HG03139 (cell line): Measurements from ENCODE around the gene NXNL1.

Source experiments
- ATAC-seq: cut with Tn5 transposase; IDR thresholded peaks from one replicate; pipeline ENCODE4 v1.9.1; 2021; ENCODE audit not compliant: unreplicated experiment

Gene NXNL1

DNA sequence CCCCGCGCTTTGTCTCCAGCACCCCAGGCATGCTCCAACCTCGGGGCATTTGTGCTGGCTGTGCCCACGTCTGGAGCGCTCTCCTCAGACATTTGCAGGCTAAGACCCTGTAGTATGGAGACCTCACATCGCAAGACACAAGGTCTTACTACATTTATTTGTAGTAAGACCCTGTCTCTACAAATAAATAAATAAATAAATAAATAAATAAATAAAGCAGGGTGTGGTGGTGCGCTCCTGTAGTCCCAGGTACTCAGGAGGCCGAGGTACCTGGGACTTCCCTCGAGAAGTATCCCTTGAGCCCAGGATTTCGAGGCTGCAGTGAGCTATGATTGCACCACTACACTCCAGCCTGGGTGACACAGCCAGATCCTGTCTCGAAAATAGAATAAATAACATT is 4.6 kb downstream of the NXNL1 start:
- no peak for ATAC-seq

DNA sequence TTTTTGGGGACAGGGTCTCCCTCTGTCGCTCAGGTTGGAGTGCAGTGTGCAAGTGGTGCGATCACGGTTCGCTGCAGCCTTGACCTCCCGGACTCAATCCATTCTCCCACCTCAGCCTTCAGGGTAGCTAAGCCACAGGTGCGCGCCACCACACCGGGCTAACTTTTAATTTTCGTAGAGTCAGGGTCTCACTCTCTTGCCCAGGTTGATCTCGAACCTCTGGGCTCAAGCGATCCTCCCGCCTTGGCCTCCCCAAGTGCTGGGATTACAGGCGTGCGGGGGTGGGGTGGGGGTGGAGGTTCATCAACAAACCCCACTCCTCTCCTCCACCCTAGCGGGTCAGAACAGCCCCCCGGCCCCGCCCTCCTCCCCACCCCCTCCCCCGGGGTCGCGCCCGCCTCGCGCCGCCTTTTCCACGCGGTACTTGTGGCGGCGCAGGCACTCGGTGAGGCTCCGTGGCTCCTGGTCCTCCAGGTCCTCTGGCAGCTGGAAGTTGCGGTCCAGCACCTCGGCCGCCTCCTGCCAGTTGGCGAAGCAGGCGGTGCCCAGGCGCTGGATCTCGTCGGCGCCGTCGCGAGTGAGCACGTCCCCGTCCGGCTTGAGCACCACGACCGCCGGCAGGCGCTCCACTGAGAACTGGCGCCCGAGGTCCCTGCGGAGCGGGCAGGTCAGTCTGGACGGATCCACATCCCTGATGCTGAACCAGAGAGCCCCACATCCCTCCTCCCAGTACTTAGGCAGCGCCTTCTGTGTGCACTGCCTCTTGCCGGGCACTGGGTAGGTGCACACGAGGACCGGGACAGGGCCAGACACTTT is 5.2 kb downstream of the NXNL1 start:
- no peak for ATAC-seq

DNA sequence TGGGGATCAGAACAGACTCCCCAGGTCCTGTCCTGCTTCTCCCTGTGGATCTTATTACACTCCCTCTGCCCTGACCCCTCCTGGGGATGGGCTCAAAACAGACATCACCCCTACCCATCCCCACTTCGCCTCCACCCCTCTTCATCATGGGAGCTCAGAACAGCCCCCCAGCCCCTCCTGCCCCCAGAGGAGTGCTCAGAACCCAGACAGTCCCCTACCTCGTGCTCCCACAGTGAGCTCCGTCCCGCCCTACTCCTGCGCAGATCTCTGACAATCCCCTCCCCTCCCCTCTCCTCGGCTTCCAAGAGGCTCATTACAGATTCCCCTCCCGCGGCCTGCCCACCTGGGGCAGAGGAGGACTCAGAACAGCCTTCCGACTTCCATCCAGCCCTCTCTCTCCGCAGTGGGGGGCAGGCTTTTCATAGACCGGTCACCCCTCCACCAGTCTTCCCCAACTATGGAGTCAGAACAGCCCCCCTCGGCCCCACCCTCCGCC is 6.1 kb downstream of the NXNL1 start:
- ATAC-seq: no peak

DNA sequence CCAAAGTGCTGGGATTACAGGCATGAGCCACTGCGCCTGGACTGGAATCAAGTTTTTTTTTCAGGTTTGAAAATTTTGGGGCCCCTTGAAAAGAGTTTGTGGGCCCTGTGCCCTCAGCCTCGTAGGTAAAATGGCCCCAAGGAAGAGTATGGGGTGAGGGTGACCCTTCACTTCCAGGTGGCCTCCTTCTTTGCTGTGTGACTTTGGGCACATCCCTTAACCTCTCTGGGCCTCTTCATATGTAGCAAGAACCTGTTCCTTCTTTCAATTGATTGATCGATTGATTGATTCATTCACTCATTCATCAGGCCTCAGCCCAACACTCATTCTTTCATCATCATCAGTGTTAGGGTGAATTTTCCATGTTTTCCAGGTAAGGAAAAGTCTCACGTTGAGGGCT is 8.9 kb downstream of the NXNL1 start:
- no peak for ATAC-seq

DNA sequence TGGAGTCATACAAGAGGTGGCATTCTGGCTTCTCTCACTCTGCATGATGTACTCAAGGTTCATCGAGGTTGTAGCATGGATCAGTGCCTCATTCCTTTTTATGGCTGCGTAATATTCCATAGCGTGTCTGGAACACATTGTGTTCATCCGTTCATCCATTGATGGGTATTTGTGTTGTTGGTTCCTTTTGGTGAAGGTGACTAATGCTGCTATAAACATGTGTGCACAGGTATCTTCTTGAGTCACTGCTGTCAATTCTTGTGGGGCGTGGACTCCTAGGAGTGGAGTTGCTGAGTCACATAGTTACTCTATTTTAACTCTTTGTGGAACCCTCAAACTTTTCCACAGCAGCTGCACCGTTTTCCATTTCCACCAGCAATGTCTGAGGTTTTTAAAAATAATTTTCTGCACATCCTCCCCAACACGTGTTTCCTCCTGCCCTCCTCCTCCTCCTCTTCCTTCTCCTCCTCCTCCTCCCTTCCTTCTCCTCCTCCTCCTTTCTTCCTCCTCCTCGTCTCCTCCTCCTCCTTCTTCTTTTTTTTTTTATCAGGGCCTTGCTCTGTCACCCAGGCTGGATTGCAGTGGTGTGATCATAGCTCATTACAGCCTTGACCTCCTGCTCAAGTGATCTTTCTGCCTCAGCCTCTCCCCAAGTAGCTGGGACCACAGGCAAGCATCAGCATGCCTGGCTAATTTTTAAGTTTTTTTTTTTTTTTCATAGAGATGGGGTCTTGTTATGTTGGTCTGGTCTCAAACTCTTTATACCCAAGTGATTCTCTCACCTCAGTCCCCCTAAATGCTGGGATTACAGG is 10.3 kb downstream of the NXNL1 start:
- no peak for ATAC-seq

DNA sequence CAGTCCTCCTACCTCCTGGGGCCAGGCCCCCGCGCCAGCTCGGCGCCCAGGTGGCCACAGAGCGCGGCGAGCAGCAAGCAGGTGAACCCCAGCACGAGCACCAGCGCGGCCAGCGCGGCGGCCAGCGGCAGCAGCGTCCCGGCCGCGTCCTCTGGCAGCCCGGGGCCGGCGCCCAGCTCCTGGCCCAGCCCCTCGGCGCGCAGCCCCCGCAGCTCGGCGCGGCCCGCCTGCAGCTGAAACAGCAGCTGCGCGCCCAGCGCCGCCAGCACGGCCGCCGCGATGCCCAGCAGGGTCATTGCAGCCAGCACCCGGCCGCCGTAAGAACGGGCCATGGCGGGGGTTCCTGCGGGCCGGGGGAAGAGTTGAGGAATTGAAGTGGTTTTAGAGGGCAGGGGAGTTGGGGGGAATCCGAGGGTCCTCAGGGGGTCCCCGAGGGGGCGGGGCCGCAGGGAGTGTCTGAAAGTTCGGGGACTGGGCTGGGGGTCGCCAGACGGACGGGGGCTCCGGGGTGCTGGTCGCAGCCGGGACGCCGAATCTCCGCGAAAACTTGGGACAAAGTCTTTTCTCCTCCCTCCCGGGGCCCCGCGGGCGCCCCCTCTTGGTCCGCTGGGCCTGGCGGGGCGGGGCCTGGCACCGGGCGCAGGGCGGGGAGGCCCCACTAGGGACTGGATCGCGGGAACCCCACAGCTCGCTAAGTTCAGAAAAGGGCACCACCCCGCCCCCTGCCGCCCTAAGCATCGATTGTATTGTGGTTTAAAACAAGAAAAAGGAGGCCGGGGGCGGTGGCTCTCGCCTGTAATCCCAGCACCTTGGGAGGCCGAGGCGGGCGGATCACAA is 12.4 kb downstream of the NXNL1 start, which contains the start of gene TMEM221:
TSS of gene TMEM221 (minus strand) at position 538 of the 837 bp plus-strand sequence. CDS start at position 332, 206 bp downstream.
- no peak for ATAC-seq

DNA sequence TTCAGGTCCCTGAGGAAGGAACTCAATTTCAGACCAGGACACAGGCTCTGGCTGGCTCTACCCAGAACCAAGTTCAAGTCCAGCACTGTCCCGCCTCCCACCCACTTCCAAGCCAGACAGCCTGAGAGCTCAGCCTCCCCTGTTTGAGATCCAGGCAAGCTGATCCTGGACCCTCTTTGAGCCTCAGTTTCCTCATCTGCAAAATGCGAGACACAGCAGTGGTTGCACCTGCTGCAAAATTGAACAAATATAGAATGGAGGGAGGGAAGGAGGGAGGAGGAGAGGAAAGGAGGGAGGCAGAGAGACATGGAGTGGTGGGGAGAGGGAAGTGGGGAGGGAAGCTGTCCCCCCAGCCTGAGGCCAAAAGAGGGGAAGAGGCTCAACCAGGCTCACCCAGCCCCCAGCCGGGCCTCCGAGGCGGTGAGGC is 13.0 kb downstream of the NXNL1 start:
- ATAC-seq: no peak

DNA sequence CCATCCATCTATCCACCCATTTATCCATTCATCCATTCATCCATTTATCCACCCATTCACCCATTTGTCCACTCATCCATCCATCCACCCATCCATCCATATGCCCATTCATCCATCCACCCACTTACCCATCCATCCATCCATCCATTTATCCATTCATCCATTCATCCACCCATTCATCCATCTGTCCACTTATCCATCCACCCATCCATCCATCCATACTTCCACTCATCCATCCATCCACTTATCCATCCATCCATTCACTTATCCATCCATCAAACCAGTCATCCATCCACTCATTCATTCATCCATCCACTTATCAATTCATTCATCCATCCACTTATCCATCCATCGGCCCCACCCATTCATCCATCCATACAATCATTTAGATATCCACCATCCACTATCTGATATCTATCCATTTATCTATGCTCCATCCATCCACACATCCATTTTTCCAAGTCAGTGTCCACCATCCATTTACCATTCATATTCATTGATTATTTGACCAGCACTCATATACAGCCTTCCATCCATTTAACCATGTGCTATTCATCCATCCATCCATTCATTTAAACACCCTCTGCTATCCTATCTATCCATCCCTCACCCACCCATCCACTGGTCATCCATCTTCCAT is 15.1 kb downstream of the NXNL1 start:
- no peak for ATAC-seq

DNA sequence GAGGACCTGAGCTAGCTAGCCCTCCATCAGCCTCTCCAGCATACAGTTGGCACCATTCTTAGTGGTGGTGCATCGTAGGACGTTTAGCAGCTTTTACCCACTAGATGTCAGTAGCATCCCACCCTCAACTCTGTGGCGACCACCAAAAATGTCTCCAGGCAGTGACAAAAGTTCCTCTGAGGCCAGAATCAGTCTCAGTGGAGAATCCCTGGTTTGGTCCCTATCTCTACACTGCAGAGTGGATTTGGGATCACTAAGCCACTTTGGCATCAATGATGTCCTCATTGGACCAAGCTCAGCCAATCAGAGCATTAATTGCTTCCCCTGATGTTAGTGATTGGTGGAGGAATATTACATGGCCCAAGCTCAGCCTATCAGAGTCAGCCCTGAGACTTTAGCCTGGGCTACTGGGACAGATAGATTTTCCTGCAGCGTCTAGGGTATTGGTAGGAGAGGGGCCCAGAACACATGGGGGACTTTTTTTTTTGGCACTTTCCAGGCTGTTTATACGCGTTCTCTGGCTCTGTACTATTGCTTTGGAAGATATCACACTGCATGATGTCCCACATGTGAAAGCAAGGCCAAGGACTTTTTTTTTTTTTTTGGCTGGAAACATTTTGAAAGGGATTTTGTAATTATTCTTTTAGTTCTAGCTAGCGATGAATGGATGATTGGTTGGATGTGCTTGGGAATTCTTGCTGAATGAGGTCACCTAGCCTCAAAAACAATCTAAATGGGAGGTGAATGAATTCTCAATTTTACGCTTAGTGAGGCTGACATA is 19.3 kb downstream of the NXNL1 start:
- ATAC-seq: no peak

DNA sequence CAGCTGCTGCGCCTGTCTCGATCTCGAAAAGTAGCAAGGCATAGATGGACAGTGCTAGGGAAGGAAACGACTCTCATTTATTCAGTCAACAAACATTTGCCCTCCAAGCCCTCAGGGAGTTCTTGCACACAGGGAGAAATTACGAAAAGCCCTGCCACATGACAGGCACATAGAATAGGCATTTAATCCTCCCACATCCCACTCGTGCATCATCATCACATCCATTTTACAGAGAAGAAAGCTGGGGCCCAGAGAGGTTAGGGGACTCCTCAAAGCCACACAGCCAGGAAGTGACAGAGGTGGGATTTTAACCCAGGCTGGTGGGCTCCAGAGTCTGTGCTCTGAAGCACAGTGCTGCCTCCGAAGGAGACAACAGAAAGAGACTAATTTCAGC is 23.9 kb downstream of the NXNL1 start:
- no peak for ATAC-seq

DNA sequence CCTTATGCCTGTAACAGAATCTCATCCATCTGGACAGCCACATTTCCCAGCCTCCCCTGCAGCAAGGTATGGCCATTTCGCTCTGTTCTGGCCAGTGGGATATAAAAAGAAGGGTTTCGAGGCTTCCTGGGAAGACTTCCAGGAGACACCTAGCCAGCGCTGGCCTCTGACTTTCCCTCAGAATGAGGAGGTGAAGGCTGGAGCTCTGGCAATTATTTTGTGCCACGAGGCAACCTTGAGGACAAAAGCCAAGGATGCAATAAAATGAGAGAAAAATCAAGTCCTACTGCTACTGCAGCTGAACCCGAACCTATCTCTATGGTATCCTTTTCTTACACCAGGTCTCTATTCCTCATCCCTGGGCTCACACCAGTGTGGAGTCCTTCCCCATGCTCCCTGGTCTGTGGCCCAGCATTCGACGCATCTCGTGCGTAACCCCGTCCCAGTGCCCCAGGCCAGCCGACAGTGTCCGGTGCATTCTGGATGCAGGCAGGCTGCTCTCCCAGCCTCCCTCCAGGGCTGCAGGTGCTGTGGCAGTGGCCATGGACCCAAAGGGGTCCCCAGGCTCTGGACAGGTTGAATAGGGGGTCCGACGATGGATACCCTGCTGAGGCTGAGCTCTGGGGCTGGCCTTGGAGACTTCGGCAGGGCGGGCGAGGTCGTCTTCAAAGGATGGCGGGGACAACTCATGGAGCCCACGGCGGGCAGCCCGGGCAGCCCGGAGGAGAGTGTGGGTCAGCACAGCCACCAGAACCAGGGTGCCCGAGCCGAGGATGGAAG is 24.4 kb downstream of the NXNL1 start:
- ATAC-seq: no peak

DNA sequence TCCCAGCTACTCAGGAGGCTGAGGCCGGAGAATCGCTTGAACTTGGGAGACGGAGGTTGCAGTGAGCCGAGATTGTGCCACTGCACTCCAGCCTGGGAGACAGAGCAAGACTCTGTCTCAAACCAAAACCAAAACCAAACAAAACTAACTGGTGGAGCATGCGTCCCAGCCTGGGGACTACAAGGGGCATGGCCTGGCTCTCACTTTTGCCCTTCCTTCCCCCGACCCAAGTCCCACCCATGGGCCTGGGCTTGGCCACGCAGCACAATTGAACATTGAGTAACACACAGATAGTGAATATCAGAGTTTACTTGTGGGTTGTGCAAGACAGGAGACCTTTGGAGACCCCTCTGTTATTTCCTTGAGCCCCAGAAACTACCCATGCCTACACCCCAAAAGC is 25.5 kb downstream of the NXNL1 start:
- ATAC-seq: no peak

DNA sequence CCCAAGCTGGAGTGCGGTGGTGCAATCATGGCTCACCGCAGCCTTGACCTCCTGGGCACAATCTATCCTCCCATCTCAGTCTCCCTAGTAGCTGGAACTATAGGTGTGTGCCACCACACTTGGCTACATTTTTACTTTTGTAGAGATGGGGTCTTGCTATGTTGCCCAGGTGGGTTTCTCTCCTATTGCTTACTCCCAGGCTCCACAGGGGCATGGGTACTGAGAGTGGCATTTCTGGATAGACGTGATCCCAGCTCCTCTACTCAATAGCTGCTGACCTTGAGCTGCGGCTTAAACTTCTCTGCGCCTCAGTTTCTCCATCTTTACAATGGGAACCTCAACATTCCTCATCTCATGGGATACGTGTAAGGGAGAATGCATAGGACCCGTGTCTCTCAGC is 29.3 kb downstream of the NXNL1 start:
- ATAC-seq: no peak

DNA sequence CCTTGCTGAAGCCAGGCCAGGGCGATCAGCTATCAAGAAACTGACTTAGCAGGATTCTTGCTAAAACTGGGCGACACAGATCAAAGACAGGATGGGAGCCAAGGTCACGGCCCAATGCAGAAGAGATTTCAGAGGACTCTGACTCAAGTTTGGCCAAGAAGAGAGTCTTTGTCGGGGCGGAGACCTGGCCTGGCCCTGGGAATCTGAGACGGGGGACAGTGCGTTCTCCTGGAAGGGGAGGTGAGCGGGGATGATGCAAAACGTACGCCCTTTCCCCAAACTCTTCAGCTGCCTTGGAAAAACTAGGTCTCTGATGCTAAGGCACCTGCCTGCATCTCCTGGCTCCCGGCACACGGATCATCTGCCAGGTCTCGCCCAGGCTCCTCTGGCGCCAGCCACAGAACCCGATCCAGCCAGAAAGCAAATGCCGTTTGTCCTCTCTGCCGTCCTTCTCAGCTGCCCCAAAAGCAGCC is 31.0 kb downstream of the NXNL1 start:
- ATAC-seq: no peak

DNA sequence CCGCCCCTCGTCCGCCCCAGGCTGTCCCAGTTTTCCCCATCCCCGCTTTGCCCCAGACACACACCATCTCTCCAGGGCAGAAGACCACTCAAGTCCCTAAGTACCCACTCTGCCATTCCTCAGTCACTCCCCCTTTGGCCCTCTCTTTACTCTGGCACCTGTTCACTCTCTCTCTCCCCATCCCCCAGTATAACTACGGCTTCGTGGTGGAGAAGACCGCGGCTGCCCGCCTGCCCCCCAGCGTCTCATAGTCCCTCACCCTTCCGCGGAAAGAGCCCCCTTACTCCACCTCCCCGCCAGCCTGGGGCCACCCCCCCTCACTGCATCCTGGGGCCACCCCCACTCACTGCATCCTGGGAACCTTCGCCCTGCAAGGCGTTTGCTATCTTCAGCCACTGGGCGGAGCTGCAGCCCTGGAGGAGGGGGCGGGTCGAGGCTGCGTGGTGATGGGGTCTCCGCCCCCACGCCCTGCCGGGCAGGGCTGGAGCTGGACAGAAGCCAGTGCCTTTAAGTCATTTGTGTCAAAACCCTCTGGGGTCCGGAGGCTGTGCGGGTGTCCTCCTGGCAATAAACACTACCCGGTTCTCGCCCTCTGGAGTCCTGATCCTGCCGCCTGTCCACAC is 35.9 kb downstream of the NXNL1 start:
- ATAC-seq: no peak

DNA sequence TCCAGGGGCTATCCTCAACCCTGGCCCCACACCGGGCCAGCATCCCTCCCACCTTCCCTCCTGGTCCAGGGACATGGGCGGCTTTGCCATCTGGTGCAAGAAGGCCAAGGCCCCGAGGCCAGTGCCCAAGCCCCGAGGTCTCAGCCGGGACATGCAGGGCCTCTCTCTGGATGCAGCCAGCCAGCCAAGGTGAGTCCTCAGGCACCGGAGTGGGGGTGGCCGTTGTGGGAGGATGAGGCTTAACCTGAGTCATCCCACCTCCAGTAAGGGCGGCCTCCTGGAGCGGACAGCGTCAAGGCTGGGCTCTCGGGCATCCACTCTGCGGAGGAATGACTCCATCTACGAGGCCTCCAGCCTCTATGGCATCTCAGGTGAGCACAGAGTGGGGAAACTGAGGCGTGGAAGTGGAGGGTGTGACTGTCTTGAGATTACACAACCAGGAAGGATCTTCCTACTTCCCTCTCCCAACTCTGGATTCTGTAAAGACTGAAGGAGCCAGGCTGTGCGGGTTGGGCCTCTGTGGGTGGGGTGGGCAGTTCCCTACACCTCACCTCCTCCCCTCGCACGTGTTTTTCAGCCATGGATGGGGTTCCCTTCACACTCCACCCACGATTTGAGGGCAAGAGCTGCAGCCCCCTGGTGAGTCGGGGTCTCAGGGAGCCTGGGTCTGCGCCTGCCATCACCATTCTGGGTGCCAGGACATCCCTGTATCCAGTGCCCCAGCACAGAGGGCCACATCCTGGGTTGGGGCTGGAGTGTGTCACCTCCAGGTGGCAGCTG is 37.1 kb downstream of the NXNL1 start:
- ATAC-seq: no peak

DNA sequence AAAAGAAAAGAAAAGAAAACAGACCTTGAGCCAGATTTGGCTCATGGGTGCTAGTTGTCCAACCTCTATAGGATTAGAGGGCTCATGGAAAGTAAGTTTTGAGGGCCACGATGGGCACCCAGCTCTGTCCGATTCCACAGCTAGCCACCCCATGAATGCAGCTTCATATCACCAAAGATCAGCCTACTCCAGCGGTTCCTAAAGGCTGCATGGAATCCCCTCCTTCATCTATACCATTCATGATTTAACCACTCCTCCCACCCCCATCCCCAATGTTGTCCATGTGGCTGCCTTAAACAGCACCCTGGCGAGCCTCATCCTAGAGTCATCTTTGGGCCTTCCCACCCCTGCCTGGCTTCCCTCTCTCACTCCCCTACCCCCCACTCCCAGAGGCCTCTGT is 38.8 kb downstream of the NXNL1 start:
- no peak for ATAC-seq

DNA sequence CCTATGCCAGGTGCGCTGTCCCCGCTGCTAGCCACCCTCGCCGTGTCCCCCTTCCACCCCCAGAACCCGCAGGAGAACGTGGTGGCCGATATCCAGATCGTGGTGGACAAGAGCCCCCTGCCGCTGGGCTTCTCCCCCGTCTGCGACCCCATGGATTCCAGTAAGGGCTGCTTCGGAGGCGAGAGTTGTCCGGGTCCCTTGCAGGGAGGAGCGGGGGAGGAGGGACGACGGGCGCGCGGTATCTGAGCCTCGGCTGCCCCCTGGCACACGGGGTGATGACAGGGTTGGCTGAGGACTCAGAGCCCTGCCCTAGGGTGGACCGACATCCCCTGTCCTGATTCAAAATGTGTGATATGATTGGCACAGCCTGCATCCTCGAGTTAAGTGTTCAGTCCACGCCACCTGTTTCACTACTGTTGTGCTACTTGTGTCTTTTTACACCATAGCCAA is 40.2 kb downstream of the NXNL1 start:
- ATAC-seq: peak; percentile 18
